Calu3 (cell line): ENCODE measurements around the gene NDST4. TPM values are rescaled to one million over a fixed set of nuclear protein-coding genes. Genes with fewer than 3 reads are reported as not detected.

Experiments used
- BruUV-seq: library from RNA; stranded (reverse); fragments of 400-500 nt; replicated peaks from 2 replicates; lab custom pipeline; 2021; lab: Mats Ljungman, UMichigan
- CTCF ChIA-PET: fragments of 300-600 bp; sonication (Branson Sonifier 250); formaldehyde crosslinking; loops from one replicate; lab custom pipeline; 2022; ENCODE audit warnings: antibody characterized with exemption; lab: Charles Lee
- DNase-seq: peaks from one replicate; pipeline ENCODE4 v3.0.0; 2022
- H3K27ac Mint-ChIP-seq: one replicate; pipeline ENCODE4 v1.8.0; 2022; ENCODE audit warnings: mixed read lengths; ENCODE audit not compliant: unreplicated experiment
- H3K27me3 Mint-ChIP-seq: one replicate; pipeline ENCODE4 v1.8.0; 2022; ENCODE audit warnings: mixed read lengths; ENCODE audit not compliant: unreplicated experiment
- H3K36me3 Mint-ChIP-seq: one replicate; pipeline ENCODE4 v1.8.0; 2022; ENCODE audit warnings: mild to moderate bottlenecking, moderate library complexity, mixed read lengths; ENCODE audit not compliant: insufficient read depth, unreplicated experiment
- H3K4me1 Mint-ChIP-seq: one replicate; pipeline ENCODE4 v1.8.0; 2022; ENCODE audit warnings: mild to moderate bottlenecking, low read depth, mixed read lengths; ENCODE audit not compliant: unreplicated experiment
- H3K4me3 Mint-ChIP-seq: one replicate; pipeline ENCODE4 v1.8.0; 2022; ENCODE audit warnings: mild to moderate bottlenecking, low read depth, moderate library complexity, mixed read lengths; ENCODE audit not compliant: unreplicated experiment
- H3K9me3 Mint-ChIP-seq: one replicate; pipeline ENCODE4 v1.8.0; 2022; ENCODE audit warnings: low read depth, mixed read lengths; ENCODE audit not compliant: unreplicated experiment
- CTCF ChIP-seq: fragments of 200-600 bp; IDR thresholded peaks from one replicate; pipeline ENCODE4 v1.8.0; 2022; ENCODE audit warnings: antibody characterized with exemption; ENCODE audit not compliant: unreplicated experiment
- intact Hi-C: fragments of 100-400 bp; cut with micrococcal nuclease; formaldehyde crosslinking; loops from one replicate; pipeline ENCODE4 v1.10.0; 2022; ENCODE audit not compliant: unreplicated experiment
- total RNA-seq: library from RNA; stranded (reverse); gene quantifications from 2 replicates; pipeline ENCODE4 v1.2.3, GENCODE V29; 2022

NDST4 gene
- total RNA-seq, 1 experiment from 2014 or later, result not detected

GRCh38 chr4:115058533-115058932 is 54.9 kb downstream of the NDST4 start:
- no peaks in the 10 kb centered on the region for H3K27me3 Mint-ChIP-seq
- H3K9me3 Mint-ChIP-seq, result no peaks in the 10 kb centered on the region
- CTCF ChIA-PET, result no interaction called here
- no peaks in the 10 kb centered on the region for H3K4me1 Mint-ChIP-seq
- intact Hi-C loops, result no loop called here
- no TSS peak for BruUV-seq
- no peak overlapping the region for H3K4me3 Mint-ChIP-seq
- TF ChIP-seq CTCF, result no peak
- no peak overlapping the region for H3K27ac Mint-ChIP-seq
- no peak for DNase-seq
- H3K36me3 Mint-ChIP-seq, result no peaks in the 10 kb centered on the region

- H3K27me3 Mint-ChIP-seq, result no peaks in the 10 kb centered on the region
- H3K9me3 Mint-ChIP-seq, result no peaks in the 10 kb centered on the region
- DNase-seq, result no peak
- H3K4me1 Mint-ChIP-seq, result no peaks in the 10 kb centered on the region
- no peaks in the 10 kb centered on the region for H3K36me3 Mint-ChIP-seq
- H3K27ac Mint-ChIP-seq, result no peak overlapping the region
- CTCF ChIA-PET, result no interaction called here
- BruUV-seq, result no TSS peak
- intact Hi-C loops, result no loop called here
- H3K4me3 Mint-ChIP-seq, result no peak overlapping the region
- no peak for TF ChIP-seq CTCF
These were observed 58.6 kb downstream of the NDST4 start for GRCh38 chr4:115054836-115055235.

- TF ChIP-seq CTCF, result no peak
- Mint-ChIP-seq H3K4me3 (no peak overlapping the region), H3K4me1 (no peaks in the 10 kb centered on the region), H3K27ac (no peak overlapping the region), H3K27me3 (no peaks in the 10 kb centered on the region), H3K9me3 (no peaks in the 10 kb centered on the region), H3K36me3 (no peaks in the 10 kb centered on the region)
- no peak for DNase-seq
- intact Hi-C loops, result no loop called here
- no TSS peak for BruUV-seq
- CTCF ChIA-PET, result no interaction called here
These were observed 60.1 kb downstream of the NDST4 start for GRCh38 chr4:115053313-115053712.

- Mint-ChIP-seq H3K4me1 (no peaks in the 10 kb centered on the region), H3K4me3 (no peak overlapping the region), H3K36me3 (no peaks in the 10 kb centered on the region), H3K27ac (no peak overlapping the region), H3K9me3 (no peaks in the 10 kb centered on the region), H3K27me3 (no peaks in the 10 kb centered on the region)
- no TSS peak for BruUV-seq
- CTCF ChIA-PET, result no interaction called here
- TF ChIP-seq CTCF, result no peak
- intact Hi-C loops, result no loop called here
- no peak for DNase-seq
These were observed 70.9 kb downstream of the NDST4 start for GRCh38 chr4:115042496-115042895.
